ENCODE results near the gene KDM4C.
"Not testable (repeated sequence)": the region's sequence is repeated elsewhere in the genome, so short reads cannot be mapped to it uniquely, and the experiment has no call there.

The KDM4C gene

GRCh38 chr9:6941501-6941900 is 183.7 kb downstream of the KDM4C start:
- no peak for DNase-seq

GRCh38 chr9:6942406-6942805 is 184.6 kb downstream of the KDM4C start:
- no peak for DNase-seq

DNA sequence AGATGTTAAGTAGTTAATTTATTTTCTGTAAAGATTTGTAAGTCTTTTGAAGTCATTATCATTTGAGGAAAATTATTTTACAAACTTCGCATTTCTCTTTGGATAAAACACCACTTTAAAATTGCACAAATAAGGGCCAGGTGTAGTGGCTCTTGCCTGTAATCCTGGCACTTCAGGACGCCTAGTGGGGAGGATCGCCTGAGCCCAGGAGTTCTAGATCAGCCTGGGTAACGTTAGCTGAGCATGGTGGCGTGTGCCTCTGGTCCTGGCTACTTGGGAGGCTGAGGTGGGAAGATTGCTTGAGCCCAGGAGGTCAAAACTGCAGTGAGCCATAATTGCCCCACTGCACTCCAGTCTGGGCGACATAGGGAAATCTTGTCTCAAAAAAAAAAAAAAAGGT is 185.5 kb downstream of the KDM4C start:
- no peak for DNase-seq

GRCh38 chr9:6944093-6944551 is 186.3 kb downstream of the KDM4C start:
- DNase-seq: no peak

- DNase-seq: no peak
Measured at GRCh38 chr9:6944896-6945295, 187.1 kb downstream of the KDM4C start.

DNA sequence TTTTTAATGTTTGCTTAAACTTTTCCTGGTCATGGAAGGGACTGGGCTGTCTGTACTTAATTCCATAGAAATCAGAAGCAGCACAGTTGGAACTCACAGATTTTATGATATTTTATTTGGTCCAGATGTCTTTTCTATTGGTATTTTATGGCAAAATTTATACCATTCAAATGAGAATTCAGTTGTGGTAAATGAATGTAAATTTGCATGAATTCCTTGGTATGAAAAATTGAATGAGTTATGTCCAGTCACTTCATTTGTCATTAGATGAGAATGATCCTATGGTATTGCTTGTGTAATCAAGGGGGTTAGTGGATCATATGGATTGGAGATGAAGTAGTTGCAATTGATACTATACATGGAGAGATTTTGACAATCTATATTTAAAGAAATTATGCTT is 188.0 kb downstream of the KDM4C start:
- DNase-seq: no peak

GRCh38 chr9:6946583-6947166 is 188.9 kb downstream of the KDM4C start:
- no peak for DNase-seq

GRCh38 chr9:6948921-6949320 is 191.1 kb downstream of the KDM4C start:
- not testable (repeated sequence) for DNase-seq

- DNase-seq: peak; percentile 64
Measured at GRCh38 chr9:6955251-6955921, 197.6 kb downstream of the KDM4C start.

- no peak for DNase-seq
Measured at GRCh38 chr9:6956879-6957278, 199.1 kb downstream of the KDM4C start.

GRCh38 chr9:6959270-6960000 is 201.7 kb downstream of the KDM4C start:
- no peak for DNase-seq

GRCh38 chr9:6960777-6961176 is 203.0 kb downstream of the KDM4C start:
- DNase-seq: no peak

- no peak for DNase-seq
Measured at GRCh38 chr9:6961845-6962522, 204.2 kb downstream of the KDM4C start.

- DNase-seq: no peak
Measured at GRCh38 chr9:6965566-6965965, 207.8 kb downstream of the KDM4C start.

GRCh38 chr9:6968271-6968670 is 210.5 kb downstream of the KDM4C start:
- DNase-seq: no peak

- no peak for DNase-seq
Measured at GRCh38 chr9:6969805-6970204, 212.0 kb downstream of the KDM4C start.

GRCh38 chr9:6973089-6973488 is 215.3 kb downstream of the KDM4C start:
- DNase-seq: no peak

GRCh38 chr9:6973762-6974161 is 216.0 kb downstream of the KDM4C start:
- no peak for DNase-seq

DNA sequence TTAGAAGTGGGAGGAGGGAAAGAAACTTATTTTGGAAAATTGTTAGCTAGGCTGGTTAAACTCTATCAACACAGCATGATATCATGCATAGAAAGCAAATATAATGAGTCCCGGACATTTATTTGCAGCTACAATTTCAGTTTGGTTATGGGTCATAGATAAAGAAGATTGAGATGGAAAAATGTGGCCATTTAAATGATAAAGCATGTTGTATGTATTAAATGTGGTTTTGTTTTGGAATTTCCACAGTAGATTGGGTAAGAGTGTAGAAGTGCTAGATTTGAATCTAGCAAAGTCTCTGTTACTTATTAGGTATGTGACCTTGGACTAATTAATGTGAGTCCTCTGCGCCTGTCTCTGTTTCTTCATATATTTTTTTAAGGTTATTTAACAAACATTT is 217.4 kb downstream of the KDM4C start:
- DNase-seq: no peak

DNA sequence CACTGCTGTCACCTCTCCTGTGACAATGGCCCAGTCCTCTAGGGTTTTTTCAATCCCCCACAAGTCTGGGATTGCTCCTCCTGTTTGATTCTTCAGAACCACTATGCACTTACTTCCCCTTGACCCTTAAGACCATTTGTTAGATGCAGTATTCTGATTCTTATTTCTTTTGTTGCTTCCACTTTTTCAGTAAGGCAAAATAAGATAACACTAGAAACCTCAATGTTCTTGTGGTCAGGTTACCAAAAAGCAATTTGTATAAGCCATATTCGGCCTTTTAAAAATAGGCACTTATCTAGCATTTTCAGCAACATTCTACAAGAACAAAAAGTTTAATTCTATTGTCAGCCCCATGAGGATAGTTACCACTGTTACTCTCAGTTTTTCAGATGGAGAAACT is 220.0 kb downstream of the KDM4C start:
- no peak for DNase-seq

GRCh38 chr9:6978591-6978990 is 220.8 kb downstream of the KDM4C start:
- no peak for DNase-seq

GRCh38 chr9:6984941-6985578 is 227.3 kb downstream of the KDM4C start:
- no peak for DNase-seq
